KOPT-K1 (cell line): ENCODE results near the gene TEX30.

Experiments
- H3K27ac ChIP-seq: fragments of 200-600 bp; sonication (generic); 2 replicates; pipeline ENCODE4 v1.5.1; 2016; ENCODE audit warnings: antibody characterized with exemption, mild to moderate bottlenecking, low read depth, low read length; ENCODE audit not compliant: poor library complexity, severe bottlenecking
- H3K36me3 ChIP-seq: fragments of 200-600 bp; sonication (generic); 2 replicates; pipeline ENCODE4 v1.5.1; 2017; ENCODE audit warnings: antibody characterized with exemption, mild to moderate bottlenecking, low read length, moderate library complexity; ENCODE audit not compliant: insufficient read depth
- H3K9me3 ChIP-seq: fragments of 200-600 bp; sonication (generic); 2 replicates; pipeline ENCODE4 v1.5.1; 2017; ENCODE audit warnings: antibody characterized with exemption, low read length, mild to moderate bottlenecking; ENCODE audit not compliant: insufficient read depth, poor library complexity, severe bottlenecking

The TEX30 gene

GRCh38 chr13:102769679-102770078 lies 3.9 kb downstream of the TEX30 start:
- H3K36me3 ChIP-seq = peaks cover 37% of the 10 kb centered on the region
- no peak overlapping the region for H3K27ac ChIP-seq
- H3K9me3 ChIP-seq = no peaks in the 10 kb centered on the region

- Histone ChIP-seq H3K9me3 (no peaks in the 10 kb centered on the region), H3K36me3 (peaks cover 37% of the 10 kb centered on the region), H3K27ac (no peak overlapping the region)
Measured at GRCh38 chr13:102768909-102769308, 4.7 kb downstream of the TEX30 start.

DNA sequence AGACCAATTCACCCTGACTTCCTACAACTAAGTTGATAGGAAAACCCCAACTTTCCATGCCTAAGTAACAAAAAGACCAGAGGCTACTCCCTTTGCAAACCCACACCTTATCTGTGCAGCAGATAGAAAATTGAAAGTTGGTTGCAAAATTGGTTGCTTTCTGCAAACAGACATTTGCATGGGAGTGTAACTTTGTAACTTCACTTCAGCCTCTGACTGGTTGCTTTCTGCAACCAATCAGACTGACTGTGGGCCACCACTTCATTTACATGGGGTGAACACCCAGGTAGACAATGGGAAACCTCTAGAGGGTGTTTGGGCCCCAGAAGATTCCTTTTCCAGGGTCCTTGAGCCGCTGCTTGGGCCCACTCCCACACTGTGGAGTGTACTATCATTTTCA lies 9.8 kb downstream of the TEX30 start:
- Histone ChIP-seq H3K36me3 (peaks cover 33% of the 10 kb centered on the region), H3K9me3 (no peaks in the 10 kb centered on the region), H3K27ac (no peak overlapping the region)

DNA sequence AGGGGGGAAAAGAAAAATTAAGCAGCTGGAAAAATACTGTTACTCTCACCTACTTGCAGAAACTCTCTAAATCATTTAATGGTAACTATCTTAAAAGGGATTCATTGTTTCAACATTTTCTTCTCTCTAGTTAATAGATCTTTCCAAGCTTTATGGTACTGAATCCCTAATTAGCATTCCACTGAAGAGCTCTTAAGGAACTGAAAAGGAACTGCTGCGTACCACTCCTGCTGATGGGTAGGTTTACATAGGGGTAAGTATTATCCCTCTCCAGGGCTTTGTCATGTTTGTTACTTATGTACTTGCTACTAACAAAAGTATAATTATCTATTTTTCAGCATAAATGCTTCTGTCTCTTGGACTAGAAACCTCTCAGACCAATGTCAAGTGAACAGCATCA lies 12.5 kb downstream of the TEX30 start:
- H3K36me3 ChIP-seq = peaks cover 7% of the 10 kb centered on the region
- H3K27ac ChIP-seq = no peak overlapping the region
- H3K9me3 ChIP-seq = no peaks in the 10 kb centered on the region

DNA sequence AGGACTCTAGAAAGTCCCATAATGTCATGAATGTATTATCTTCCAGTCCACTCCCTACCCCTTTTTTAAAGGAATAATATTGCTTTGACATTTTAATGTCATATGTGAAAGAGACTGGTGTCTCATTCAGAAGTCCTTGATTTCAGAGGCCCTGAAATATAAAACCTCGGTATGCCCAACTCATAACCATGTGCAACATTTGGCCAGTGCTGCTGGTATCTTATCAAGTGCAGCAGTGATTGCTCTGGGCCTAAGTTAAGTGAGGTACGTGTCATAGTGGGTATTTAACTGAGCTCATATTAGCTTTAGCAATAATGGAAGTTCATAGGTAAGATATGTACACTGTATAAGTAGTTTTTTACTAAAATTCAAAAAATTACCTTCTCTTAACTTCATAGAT lies 14.7 kb downstream of the TEX30 start:
- Histone ChIP-seq H3K27ac (no peak overlapping the region), H3K36me3 (no peaks in the 10 kb centered on the region), H3K9me3 (no peaks in the 10 kb centered on the region)

GRCh38 chr13:102757006-102757405 lies 16.6 kb downstream of the TEX30 start:
- Histone ChIP-seq H3K27ac (no peak overlapping the region), H3K9me3 (peaks cover 1% of the 10 kb centered on the region), H3K36me3 (no peaks in the 10 kb centered on the region)

DNA sequence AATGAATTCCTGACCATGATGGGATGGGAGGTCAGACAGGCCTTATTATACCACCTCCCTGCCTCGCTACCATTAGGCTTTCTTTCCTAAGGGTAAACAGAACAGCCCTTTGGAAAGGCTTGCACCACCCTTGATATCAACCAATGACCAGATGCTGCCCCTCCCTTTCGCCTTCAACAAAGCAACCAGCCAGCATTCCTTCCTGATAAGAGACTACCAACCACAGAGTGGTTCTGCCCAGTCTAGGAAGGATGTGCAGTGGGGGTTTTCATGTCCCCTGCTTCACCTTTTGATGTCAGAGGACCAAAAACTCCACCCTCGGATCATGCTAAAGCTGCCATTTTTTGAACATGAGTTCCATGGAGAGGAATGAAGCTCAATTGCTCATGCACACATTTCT lies 21.7 kb downstream of the TEX30 start:
- Histone ChIP-seq H3K9me3 (peaks cover 20% of the 10 kb centered on the region), H3K27ac (no peak overlapping the region), H3K36me3 (no peaks in the 10 kb centered on the region)

DNA sequence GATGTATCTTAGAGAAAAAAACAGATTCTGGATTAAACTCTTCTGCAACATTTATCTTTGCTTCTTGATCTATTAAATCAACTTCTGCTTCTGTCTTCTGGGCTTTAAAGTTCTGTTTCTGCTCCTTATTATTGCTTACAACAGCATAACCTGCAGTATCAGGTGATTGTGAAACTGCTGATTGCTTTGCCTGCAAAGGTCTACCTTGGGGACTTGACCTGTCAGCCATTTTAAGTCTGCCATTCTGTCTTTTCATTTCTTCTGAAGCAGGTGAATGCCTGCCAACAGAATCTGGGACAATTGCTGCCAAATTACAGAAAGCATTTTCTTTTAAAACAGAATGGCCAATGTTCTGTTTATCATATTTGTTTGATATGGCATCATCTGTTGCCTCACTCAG lies 31.1 kb downstream of the TEX30 start:
- no peak overlapping the region for H3K27ac ChIP-seq
- no peaks in the 10 kb centered on the region for H3K36me3 ChIP-seq
- peaks cover 75% of the 10 kb centered on the region for H3K9me3 ChIP-seq

- Histone ChIP-seq H3K36me3 (no peaks in the 10 kb centered on the region), H3K9me3 (peaks cover 76% of the 10 kb centered on the region), H3K27ac (no peak overlapping the region)
Measured at GRCh38 chr13:102742101-102742500, 31.5 kb downstream of the TEX30 start.

- Histone ChIP-seq H3K36me3 (no peaks in the 10 kb centered on the region), H3K9me3 (peaks cover 11% of the 10 kb centered on the region), H3K27ac (no peak overlapping the region)
Measured at GRCh38 chr13:102729560-102730270, 43.9 kb downstream of the TEX30 start.

GRCh38 chr13:102726430-102726829 lies 47.2 kb downstream of the TEX30 start:
- Histone ChIP-seq H3K27ac (no peak overlapping the region), H3K36me3 (no peaks in the 10 kb centered on the region), H3K9me3 (no peaks in the 10 kb centered on the region)

GRCh38 chr13:102724923-102725322 lies 48.7 kb downstream of the TEX30 start:
- Histone ChIP-seq H3K27ac (no peak overlapping the region), H3K9me3 (no peaks in the 10 kb centered on the region), H3K36me3 (no peaks in the 10 kb centered on the region)

DNA sequence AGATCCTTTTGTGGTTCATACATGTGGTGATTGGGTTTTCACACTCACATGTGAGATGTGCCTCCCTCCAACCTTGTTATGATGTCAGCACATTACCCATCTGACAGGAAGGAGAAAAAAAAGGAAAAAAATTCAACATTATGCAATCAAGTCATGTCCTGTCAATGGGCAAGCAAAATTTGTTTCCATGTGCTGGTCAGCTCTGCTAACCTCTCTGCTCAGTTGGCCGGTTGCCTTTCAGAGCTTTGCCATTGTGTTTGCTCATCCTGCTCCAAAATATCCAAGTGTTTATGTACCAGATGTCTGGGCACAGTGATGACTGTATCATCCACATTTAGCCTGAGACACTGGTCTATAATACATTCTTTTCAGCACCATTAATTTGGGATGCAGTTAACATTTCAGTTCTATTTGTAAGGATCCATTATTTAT lies 51.8 kb downstream of the TEX30 start:
- peaks cover 3% of the 10 kb centered on the region for H3K9me3 ChIP-seq
- H3K36me3 ChIP-seq = no peaks in the 10 kb centered on the region

GRCh38 chr13:102718746-102719145 lies 54.8 kb downstream of the TEX30 start:
- Histone ChIP-seq H3K9me3 (peaks cover 9% of the 10 kb centered on the region), H3K36me3 (no peaks in the 10 kb centered on the region), H3K27ac (no peak overlapping the region)

More for the DNA sequence above, 51.8 kb downstream of the TEX30 start:
- no peak overlapping the region for H3K27ac ChIP-seq
